Skin epidermis (tissue), 12 donors: ENCODE data around the gene VEZT.
"Not testable (repeated sequence)": the region's sequence is repeated elsewhere in the genome, so short reads cannot be mapped to it uniquely, and the experiment has no call there.

Source experiments
- H3K27ac ChIP-seq, 21 experiments: fragments of 200-600 bp; sonication (generic) in 11 of 21; one replicate each; pipeline ENCODE4 v1.5.0; 2020; ENCODE audit warnings: mild to moderate bottlenecking in 3 of 21, inconsistent platforms in 2 of 21, moderate library complexity in 2 of 21
- H3K4me3 ChIP-seq, 7 experiments: fragments of 200-600 bp; sonication (generic) in 2 of 7; one replicate each; pipeline ENCODE4 v1.5.0; 2020; ENCODE audit warnings: inconsistent platforms in 2 of 7, mild to moderate bottlenecking in 2 of 7, moderate library complexity in 1 of 7

The VEZT gene

DNA sequence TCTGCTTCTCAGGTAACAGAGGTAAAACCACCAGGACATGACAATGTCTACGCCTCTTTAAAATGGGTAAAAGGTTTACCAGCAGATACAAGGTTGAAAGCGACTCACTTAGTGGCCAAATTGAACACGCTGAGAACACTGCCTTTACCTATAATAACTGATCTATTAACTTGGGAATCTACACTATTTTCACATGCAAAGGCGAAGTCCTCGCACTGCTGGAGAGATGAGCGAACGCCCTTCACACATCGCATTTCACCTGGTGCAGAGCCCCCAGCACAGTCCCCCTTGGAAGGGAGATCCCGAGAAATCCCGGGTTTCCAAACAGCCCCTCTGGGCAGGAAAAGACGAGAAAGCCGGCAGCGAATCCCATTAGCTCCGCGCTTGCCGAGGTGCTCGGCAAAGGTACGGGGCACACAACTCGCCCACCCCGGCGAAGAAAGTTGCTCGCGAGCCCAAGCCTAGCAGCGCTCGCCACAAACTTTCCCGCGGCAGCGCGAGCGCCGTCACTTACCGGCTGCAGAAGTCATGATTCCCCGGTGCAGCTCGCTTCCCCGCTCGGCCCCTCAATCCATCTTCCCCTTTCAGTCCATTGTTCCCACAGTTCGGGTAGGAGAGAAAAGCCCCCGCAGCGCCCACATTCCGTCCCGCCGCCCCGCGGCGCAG lies 763 bp upstream of the VEZT start:
- Histone ChIP-seq H3K27ac (peak overlapping the region; percentile 41 to 97 (median 93)), H3K4me3 (peak overlapping the region; percentile 60 to 96 (median 77))

DNA sequence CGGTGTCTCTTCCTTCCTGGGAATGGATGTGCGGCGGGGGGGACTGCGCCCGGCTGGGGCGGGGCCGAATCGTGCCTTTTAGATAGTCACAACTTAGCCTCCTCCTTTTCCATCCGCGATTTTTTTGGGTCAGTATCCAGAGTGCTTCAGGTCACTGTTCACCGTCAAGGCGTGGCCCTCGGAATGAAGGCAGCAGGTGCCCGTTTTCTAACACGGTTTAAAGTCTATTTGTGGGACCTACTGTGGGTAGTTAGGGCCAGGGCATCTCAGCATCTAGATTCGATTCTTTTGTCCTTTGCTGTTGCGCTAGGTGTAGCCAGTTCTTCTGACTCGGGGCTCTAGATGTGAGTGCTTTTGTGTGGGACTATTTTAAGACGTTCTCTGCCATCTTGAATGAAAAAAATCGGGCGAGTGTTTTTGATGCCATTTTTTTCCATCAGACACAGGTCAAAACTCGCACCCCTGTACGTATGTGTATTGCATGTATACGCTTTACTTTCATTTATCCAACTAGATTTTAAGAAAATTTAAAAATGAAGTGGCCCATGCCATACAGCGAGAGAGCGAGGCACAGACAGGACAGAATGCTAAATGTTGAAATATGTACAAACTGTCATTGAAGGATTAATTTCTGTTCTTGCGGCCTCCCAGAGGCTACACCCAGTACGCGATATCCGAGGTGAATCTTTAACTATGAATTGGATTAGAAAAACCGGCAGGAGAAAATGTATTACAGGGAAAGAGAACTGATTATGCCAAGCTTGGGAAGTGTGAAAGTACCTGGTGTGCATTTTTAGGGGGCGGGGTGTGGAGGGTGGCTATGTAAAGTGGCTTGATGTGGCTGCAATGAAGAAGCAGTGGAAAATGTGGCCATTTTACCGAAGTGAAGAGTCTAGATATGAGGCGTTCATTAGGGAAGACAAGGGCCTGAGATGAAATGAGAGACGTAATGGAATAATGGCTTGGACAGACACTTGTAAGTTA lies 835 bp downstream of the VEZT start:
- peak overlapping the region; percentile 66 to 97 (median 94) for H3K27ac ChIP-seq

GRCh38 chr12:95220190-95220589 lies 2.6 kb downstream of the VEZT start:
- no peak overlapping the region for H3K27ac ChIP-seq

More for the DNA sequence above, 835 bp downstream of the VEZT start:
- H3K4me3 ChIP-seq = peak overlapping the region; percentile 60 to 96 (median 77)

DNA sequence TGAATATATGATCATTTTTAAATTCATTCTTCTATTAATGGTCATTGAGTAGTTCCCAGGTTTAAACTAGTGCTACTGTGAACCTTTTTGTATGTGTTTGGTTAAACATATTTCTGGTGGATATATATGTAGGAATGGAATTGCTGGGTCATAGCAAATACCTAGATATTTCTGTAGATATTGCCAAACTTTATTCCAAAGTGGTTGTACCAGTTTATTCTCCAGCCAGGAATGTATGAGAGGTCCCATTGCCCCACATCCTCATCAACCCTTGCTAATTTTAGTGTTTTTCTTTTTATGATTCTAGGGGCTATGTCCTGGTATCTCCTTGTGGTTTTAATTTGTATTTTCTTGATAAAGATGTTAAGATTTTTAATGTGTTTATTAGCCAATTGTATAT lies 3.1 kb downstream of the VEZT start:
- H3K4me3 ChIP-seq = no peak overlapping the region
- no peak overlapping the region for H3K27ac ChIP-seq

More at GRCh38 chr12:95220190-95220589, 2.6 kb downstream of the VEZT start:
- no peak overlapping the region for H3K4me3 ChIP-seq

DNA sequence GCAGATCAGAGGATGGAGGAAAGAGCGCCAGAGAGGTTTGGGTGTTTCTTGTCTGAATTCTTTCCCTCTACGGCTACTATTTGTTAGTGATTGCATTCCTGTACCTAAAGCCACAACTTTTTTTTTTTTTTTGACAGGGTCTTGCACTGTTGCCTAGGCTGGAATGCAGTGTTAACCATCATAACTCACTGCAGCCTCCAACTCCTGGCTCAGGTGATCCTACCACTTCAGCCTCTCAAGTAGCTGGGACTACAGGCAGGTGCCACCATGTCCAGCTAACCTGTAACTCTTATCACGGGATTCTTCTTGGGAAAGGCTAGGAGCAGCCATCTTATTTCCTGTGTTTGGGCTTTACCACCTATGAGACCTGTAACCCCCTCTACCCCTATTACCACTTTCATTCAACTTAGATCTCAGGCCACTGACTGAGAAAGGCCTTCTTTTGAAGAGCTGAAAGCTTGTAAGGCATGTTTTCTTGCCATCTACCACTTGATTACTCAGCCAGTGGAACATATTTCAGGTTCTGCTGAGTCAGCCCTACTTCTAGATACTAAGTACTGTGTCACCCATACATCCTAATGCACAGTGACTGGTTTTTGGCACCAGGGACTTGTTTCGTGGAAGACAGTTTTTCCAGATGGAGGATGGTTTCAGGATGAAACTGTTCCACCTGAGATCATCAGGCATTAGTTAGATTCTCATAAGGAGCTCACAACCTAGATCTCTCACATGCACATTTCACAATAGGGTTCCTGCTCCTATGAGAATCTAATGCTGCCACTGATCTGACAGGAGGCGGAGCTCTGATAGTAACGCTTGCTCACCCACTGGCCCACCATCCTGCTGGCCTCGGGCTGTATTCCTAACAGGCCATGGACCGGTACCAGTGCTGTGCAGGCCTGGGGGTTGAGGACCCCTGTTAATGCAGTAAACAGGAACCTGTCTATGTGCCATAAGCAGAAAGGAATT lies 6.9 kb downstream of the VEZT start:
- Histone ChIP-seq H3K27ac (no peak overlapping the region), H3K4me3 (no peak overlapping the region)

DNA sequence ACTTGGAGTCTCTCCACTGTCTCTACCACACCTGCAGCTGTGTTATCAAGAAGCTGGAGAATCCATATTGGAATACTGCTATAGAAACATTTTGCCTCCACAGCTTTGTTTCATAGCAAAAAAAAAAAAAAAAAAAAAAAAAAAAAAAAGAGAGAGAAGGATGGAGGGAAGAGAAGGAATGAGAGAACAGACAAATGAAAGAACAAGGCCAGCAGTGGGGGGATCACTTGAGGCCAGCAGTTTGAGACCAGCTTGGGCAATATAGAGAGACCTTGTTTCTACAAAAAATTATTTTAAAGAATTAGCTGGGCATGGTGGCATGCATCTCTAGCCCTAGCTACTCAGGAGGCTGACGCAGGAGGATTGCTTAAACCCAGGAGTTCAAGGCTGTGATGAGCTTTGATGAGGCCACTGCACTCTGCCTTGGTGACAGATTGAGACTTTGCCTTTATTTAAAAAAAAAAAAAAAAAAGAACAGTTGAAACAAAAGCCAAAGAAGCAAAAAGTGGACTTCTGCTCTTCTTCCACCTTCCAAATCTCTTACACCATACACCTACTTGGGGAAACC lies 8.1 kb downstream of the VEZT start:
- H3K4me3 ChIP-seq = no peak overlapping the region
- H3K27ac ChIP-seq = no peak overlapping the region

DNA sequence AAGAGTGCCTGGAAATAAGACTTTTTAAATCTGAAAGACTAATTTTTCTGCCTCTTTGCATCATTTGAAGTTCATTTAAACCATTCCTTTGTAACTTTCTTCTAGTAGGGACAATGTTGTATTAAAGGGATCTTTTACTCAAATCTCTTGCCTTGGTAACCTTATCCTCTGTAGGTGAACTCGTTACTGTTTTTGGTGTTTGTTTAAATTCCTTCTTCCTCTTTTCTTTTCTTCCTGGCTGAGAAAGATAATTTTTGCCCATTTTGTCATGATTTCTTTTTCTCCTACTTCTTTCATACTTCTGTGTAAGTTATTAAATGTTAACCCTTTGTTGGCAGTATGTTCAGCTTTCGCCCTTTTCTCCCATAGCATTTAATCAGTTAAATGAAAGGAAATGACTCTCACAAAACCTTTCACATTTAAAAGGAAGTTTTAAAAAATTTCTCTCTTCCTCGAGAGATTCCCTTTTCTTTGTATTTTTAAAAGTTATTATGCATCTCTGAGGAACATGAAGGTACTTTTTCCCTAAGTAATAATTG lies 10.3 kb downstream of the VEZT start:
- H3K4me3 ChIP-seq = no peak overlapping the region
- H3K27ac ChIP-seq = no peak overlapping the region

GRCh38 chr12:95228617-95229016 lies 11.0 kb downstream of the VEZT start:
- Histone ChIP-seq H3K4me3 (no peak overlapping the region), H3K27ac (no peak overlapping the region)

DNA sequence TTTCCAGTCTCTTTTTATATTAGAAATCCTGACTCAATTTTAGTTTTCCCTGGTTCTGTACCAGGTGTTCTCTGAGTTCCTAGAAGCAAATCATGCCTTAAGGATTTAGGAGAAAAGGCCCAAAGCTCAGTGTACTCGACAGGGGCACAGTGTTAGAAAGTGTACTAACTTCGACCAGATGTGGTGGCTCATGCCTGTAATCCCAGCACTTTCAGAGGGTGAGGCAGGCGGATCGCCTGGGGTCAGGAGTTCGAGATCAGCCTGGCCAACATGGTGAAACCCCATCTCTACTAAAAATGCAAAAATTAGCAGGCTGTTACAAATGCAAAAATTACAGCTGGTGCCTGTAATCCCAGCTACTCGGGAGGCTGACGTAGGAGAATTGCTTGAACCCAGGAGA lies 12.0 kb downstream of the VEZT start:
- H3K4me3 ChIP-seq = no peak overlapping the region

GRCh38 chr12:95230313-95230712 lies 12.7 kb downstream of the VEZT start:
- Histone ChIP-seq H3K27ac (no peak overlapping the region), H3K4me3 (no peak overlapping the region)

More for the DNA sequence above, 12.0 kb downstream of the VEZT start:
- H3K27ac ChIP-seq = no peak overlapping the region

GRCh38 chr12:95231190-95231589 lies 13.6 kb downstream of the VEZT start:
- no peak overlapping the region for H3K4me3 ChIP-seq
- no peak overlapping the region for H3K27ac ChIP-seq

GRCh38 chr12:95234187-95234586 lies 16.6 kb downstream of the VEZT start:
- not testable (repeated sequence) for H3K27ac ChIP-seq, H3K4me3 ChIP-seq

GRCh38 chr12:95235621-95236020 lies 18.0 kb downstream of the VEZT start:
- H3K4me3 ChIP-seq, H3K27ac ChIP-seq: not testable (repeated sequence)

- no peak overlapping the region for H3K4me3 ChIP-seq
- no peak overlapping the region for H3K27ac ChIP-seq
These were observed 19.7 kb downstream of the VEZT start for GRCh38 chr12:95237315-95237714.

DNA sequence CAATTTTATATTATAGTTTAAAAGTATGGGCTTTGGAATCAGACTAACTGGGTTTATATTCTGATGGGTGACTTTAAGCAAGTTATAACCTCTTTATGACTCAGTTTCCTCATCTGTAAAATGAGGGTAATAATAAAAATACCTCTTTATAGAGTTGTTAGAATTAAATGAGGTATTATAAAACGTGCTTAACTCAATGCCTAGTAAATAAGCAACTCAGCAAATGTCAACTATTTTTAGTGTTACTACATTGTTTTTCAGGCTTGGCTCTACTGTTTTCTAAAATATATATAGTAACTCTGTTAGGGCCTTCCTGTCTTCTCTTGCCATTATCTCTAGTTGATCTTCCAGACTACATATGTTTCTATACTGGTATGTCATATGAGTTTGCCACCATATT lies 20.5 kb downstream of the VEZT start:
- Histone ChIP-seq H3K27ac (no peak overlapping the region), H3K4me3 (no peak overlapping the region)

DNA sequence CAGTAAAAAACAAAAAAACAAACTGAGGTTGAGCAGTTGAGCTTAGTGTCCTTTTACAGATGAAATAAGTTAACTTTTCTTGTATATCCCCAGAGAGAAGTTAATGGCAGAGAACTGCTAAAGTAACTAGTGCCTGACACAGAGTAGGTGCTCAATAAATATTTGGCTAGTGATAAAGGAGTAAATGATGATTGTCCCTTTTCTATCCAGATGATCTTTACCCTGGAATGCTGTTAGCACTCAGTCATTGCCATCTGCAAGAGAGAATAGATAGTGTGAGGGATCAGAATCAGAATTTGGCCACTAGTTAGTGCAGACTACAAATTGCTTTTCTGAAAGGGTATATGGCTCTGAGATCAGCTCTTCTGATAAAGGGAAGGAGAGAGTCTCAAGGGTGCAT lies 21.6 kb downstream of the VEZT start:
- H3K27ac ChIP-seq = no peak overlapping the region
- no peak overlapping the region for H3K4me3 ChIP-seq

DNA sequence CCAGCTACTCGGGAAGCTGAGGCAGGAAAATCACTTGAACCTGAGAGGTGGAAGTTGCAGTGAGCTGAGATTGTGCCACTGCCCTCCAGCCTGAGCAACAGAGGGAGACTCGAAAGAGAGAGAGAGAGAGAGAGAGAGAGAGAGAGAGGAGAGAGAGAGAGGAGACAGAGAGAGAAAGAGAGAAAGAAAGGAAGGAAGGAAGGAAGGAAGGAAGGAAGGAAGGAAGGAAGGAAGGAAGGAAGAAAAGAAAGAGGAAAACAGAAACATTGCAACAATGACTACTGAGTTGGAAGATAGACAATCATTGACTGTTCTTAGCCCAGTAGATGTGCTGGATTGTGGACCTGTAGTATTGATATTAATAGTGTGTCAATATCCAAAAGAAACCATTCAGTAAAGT lies 22.2 kb downstream of the VEZT start:
- H3K27ac ChIP-seq = not testable (repeated sequence)

DNA sequence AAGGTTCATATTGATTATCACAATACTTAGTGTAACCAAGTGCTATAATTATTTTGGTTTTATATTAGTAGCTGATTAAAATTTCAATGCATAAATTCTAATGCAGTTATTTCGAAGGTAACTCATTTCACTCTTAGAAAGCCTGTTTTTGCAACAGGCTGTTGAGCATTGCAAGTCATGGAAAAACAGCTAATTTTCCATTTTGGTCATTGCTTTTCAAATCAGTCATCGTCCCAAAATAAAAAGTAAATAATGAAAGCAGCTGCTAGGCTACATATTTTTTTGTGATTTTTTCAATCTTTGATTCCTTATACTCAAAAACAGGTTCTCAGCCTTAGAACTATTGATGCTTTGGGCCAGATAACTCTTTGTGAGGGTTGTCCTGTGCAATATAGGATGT lies 22.9 kb downstream of the VEZT start:
- Histone ChIP-seq H3K27ac (no peak overlapping the region), H3K4me3 (no peak overlapping the region)

More for the DNA sequence above, 22.2 kb downstream of the VEZT start:
- not testable (repeated sequence) for H3K4me3 ChIP-seq

DNA sequence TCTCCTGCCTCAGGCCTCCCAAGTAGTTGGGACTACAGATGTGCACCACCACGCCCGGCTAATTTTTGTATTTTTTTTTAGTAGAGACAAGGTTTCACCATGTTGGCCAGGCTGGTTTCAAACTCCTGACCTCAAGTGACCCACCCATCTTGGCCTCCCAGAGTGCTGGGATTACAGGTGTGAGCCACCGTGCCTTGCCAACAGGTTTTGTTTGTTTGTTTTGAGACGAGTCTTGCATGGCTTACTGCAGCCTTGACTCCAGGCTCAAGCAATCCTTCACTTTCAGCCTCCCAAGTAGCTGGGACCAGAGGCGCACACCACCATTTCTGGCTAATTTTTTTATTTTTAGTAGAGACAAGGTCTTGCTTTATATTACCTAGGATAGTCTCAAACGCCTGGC lies 23.5 kb downstream of the VEZT start:
- H3K4me3 ChIP-seq = not testable (repeated sequence)
- peak overlapping the region in 1 of 21 experiments; percentile 7 for H3K27ac ChIP-seq
